ENCODE results near the gene TCF7L2.

The TCF7L2 gene

DNA sequence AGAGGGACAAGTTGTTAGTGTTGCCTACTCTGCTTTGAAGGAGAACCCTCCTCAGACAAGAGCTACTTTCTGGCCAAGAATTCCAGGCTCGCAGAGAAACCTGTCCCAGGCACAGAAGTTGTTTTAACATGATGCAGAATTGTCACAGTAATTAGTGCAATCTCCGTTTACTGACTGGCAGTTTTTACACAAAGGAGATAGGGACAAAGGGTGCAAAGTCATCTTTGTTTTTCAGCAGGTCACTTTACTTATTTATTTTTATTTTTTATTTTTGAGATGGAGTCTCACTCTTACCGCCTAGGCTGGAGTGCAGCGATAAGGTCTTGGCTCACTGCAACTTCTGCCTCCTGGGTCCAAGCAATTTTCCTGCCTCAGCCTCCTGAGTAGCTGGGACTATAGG, 12.3 kb downstream of the TCF7L2 start:
- DNase-seq (ENCODE audit: low read depth) = no peak
- no peak overlapping the region for H3K4me3 ChIP-seq (ENCODE audit: control insufficient read depth, low read depth, low read length)
- TF ChIP-seq, protein P1, sequence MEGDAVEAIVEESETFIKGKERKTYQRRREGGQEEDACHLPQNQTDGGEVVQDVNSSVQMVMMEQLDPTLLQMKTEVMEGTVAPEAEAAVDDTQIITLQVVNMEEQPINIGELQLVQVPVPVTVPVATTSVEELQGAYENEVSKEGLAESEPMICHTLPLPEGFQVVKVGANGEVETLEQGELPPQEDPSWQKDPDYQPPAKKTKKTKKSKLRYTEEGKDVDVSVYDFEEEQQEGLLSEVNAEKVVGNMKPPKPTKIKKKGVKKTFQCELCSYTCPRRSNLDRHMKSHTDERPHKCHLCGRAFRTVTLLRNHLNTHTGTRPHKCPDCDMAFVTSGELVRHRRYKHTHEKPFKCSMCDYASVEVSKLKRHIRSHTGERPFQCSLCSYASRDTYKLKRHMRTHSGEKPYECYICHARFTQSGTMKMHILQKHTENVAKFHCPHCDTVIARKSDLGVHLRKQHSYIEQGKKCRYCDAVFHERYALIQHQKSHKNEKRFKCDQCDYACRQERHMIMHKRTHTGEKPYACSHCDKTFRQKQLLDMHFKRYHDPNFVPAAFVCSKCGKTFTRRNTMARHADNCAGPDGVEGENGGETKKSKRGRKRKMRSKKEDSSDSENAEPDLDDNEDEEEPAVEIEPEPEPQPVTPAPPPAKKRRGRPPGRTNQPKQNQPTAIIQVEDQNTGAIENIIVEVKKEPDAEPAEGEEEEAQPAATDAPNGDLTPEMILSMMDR (IDR thresholded peaks at IDR 0.05; ENCODE audit: control insufficient read depth, insufficient read depth, low read depth, low read length, missing control alignments) = no peak

DNA sequence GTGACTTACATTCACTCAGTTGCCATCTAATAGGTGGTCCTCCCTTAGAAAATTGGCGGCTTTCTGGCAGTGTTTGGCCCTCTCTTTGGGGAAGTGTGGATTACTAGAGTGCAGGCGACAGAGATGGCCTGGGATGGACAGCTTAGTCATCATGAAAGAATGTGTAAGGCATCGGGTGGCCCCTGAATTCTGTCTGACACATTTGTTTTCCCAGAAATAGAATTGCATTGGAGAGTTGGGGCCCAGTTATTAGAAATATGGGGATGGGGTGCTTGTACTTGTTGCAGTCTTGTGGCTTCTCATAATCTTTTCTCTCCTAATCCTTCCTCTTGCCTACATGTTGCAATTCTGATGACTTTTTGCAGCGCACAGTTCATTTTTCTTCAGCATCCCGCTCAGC, 13.8 kb downstream of the TCF7L2 start:
- TF ChIP-seq, protein P1 (IDR thresholded peaks at IDR 0.05; ENCODE audit: control insufficient read depth, insufficient read depth, low read depth, low read length, missing control alignments) = no peak
- DNase-seq (ENCODE audit: low read depth) = no peak
- H3K4me3 ChIP-seq (ENCODE audit: control insufficient read depth, low read depth, low read length) = no peak overlapping the region

DNA sequence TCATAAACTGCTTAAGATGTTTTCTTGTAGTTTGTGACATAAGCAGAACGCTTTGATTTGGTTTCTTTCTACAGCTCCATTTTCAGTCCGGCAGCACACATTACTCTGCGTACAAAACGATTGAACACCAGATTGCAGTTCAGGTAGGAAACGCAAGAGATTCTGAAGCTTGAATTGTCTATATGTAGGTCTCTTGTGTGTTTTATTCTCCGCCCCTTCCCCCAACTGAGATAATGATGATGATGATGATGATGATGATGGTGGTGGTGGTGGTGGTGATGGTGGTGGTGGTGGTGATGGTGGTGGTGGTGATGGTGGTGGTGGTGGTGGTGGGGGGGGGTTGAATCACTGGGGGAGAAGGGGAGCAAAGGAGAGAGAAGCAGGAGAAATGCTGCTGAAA, 14.4 kb downstream of the TCF7L2 start:
- no peak for DNase-seq (ENCODE audit: low read depth)
- TF ChIP-seq, protein P1 (IDR thresholded peaks at IDR 0.05; ENCODE audit: control insufficient read depth, insufficient read depth, low read depth, low read length, missing control alignments) = no peak
- H3K4me3 ChIP-seq (ENCODE audit: control insufficient read depth, low read depth, low read length) = no peak overlapping the region

DNA sequence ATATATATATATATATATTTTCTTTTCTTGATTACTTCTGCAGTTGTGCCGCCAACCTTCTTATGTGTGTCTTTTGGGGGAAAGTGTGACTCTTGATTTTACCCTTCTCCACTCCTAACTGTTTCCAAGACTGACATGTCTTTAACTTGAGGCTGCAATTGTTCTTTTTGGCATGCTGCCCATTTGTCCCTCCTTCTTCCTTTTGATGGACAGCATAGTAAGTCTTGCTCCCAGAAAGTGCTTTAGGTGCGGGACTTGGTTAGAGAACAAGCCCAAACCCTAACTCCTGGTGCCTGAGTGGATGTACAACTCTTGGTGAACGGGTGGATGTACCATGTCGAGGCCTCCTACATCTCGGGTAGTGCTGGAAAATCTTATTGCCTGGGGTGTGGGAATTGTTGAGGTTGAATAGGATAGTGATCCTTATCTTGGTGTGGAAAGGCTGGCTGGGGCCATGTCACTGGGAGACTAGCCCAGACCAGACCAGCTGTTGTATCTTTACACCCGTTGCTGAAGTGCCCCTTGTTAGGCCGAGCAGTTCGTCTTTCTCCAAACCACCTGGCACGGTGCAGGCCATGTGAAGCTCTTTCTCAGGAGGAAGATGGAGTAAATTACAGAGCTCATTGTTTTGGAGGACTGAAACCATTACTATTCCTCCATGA, 16.3 kb downstream of the TCF7L2 start:
- no peak for DNase-seq (ENCODE audit: low read depth)
- H3K4me3 ChIP-seq (ENCODE audit: control insufficient read depth, low read depth, low read length) = no peak overlapping the region
- TF ChIP-seq, protein P1 (IDR thresholded peaks at IDR 0.05; ENCODE audit: control insufficient read depth, insufficient read depth, low read depth, low read length, missing control alignments) = no peak

DNA sequence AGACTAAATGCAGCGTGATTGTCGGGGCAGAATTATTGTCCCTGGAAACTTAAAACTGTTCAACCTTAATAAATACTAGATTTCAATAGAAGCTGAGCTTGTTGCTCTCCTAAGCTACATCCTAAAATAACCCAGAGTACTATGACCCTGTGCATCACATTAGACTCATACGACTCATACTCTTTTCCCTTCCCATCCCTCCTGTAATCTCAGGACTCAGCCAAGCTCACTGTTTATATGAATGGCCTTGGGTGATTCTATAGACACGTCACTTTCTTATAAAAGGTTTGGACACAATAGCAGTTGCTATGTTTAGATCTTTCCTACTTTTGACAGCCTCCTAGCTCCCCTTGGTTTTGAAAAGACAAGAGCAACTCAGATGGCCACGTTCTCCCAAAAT, 17.2 kb downstream of the TCF7L2 start:
- TF ChIP-seq, protein P1 (IDR thresholded peaks at IDR 0.05; ENCODE audit: control insufficient read depth, insufficient read depth, low read depth, low read length, missing control alignments) = no peak
- no peak overlapping the region for H3K4me3 ChIP-seq (ENCODE audit: control insufficient read depth, low read depth, low read length)
- DNase-seq (ENCODE audit: low read depth) = no peak

DNA sequence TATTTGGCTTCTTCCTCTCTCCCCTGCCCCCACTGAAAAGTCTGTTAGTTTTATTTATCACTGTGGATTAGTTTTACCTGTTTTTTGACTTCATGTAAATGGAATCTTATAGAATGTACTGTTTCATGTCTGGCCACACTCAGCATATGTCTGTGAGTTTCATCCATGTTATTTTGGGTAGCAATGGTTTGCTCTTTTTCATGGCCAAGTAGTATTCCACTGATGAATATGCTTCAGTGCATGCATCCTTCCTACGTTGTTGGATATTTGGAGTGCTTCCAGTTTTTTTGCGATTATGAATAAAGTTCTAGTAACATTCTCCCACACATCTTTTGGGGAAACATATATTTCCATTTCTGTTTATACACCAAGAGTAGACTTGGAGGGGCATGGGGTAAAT, 19.1 kb downstream of the TCF7L2 start:
- no peak for DNase-seq (ENCODE audit: low read depth)
- TF ChIP-seq, protein P1 (IDR thresholded peaks at IDR 0.05; ENCODE audit: control insufficient read depth, insufficient read depth, low read depth, low read length, missing control alignments) = no peak

More for the DNA sequence above, 19.1 kb downstream of the TCF7L2 start:
- no peak overlapping the region for H3K4me3 ChIP-seq (ENCODE audit: control insufficient read depth, low read depth, low read length)

All from AG09309 (cell line).